ENCODE results near the gene WSCD1.

- TF ChIP-seq CTCF (conservative IDR thresholded peaks at IDR 0.05; ENCODE audit: low read length) (no peak), EZH2phosphoT487 (IDR thresholded peaks at IDR 0.05; ENCODE audit: borderline replicate concordance, low read depth, low read length) (no peak)
Observed at GRCh38 chr17:6105649-6106007, 35.4 kb downstream of the WSCD1 start.

All from OCI-LY7 (cell line).